AG08396 (cell line): ENCODE data around the gene CCDC167.

Experiments
- DNase-seq: peaks from one replicate; pipeline ENCODE4 v3.0.0; 2012; ENCODE audit warnings: low spot score, mixed read lengths

Gene CCDC167

DNA sequence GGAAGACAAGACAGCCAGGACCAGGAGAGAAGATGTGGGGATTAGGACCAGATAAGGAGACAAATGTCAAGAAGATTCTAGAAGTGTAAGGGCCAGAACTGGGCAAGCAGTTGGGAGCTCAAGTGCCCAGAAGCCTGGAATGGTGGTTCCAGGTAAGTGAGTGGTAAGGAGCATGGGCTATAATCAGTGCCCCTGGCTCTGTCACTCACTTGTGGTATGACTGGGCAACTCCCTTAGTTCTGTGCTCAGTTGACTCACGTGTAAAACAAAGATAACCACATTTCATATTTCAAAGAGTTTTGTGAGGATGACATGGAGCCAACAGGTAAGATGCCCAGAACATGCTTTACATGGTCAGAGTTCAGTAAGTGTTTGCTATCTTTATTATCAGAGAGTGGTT lies 11.2 kb downstream of the CCDC167 start:
- DNase-seq, result no peak

DNA sequence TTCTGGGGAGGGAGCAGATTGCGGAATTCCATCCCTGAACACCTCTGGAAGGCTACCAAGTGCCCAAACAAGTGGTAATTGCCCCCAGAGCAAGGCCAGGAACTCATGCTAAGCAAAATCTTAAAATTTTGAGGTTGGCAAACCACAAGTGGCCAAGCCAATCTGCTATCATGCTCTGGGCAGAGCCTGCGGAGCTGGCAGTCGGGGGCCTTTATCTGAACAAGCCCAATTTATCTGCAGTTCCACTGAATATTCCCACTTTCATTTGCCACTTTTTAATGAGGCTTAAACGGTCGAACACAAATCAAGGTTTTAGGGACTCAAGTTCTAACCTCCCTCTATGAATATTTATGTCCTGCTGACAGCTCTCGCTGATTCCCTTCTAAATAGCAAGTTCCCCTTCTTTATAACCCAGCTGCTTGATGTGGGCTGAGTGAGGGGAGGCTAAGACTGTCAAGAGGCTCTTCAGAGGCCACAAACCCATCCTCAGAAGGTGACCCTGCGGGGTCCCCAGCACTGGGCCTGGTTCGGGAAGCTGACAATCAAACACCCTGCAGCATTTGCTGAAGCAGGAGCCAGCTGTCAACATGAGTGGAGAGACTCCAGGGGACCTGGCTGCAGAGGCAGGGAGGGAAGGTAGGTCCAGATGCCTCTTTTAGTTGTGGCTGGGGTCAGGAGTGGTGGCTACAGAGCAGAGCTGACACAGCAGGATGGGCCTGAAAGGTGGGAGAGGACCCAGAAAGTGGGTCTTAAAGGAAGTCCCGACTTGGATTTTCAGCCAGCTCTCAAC lies 11.9 kb downstream of the CCDC167 start:
- DNase-seq, result no peak

DNA sequence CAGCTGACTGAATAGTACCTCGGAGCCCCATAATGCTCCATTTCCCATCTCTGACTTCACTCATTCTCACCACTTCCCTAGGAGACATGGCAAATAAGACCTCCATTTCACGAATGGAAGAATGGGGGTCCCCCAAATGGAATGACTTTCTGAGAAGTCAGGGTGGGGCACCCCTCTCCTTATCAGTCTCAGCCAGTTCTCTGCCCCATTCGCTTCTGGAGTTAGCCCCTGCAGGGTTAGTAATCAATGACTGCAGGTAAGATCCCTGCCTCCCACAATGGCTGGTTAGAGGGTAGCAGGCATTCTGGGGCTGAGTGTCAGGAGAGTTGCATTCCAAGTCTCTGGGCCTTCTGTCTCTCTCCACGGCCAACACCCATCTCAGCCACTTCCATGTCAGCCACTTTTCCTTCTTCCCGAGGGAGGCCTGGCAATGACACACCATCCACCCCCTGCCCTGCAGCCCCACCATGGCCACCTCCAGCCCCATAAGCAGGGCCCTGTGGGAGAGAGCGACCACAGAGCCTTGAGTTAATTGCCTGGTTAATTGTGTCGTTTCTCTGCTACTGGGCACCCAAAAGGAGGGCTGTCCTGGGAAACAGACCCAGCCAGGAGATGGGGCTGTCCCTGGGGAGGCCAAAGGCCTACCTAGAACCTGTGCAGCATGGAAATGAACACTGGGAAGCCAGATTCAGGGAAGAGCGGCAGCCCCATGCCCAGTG lies 13.4 kb downstream of the CCDC167 start:
- no peak for DNase-seq

DNA sequence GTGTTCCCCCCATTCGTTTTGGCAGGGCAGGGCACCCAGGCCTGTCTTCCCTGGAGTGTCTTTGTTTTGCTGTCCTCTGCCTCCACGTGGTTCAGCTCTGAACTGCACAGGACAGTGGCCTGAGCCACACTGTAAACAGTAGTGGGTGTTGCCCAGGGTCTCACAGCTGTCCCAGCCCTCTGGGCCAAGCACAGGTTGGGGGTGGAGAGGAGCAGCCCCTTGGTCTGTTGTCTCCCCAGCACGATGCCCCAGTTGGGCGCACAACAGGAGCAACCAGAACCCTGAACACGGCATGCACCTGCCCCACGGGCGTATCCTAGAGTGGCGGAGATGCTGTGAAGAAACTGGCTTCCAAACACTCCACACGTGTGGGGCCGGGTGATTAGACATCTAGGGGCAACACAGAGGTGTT lies 14.4 kb downstream of the CCDC167 start:
- peak; percentile 45 for DNase-seq

DNA sequence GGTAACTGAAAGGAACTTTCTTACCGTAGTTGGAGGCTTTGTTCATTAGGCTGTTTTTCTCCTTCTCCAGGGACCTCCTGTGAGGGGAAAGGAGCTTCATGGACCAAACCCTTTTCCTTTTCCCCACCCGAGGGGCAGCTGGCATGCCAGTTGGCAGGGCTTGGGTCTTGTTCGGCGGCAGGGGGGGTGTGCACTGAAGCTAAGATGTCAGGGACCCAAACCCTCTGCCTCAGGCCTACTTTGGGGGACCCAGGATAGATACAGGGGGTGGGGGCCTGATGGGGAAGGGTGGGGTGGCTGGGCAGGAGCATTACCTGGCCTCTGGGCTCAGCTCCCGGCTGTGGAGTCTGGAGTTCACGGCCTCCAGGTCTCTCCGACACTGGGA lies 14.9 kb downstream of the CCDC167 start:
- DNase-seq, result no peak

DNA sequence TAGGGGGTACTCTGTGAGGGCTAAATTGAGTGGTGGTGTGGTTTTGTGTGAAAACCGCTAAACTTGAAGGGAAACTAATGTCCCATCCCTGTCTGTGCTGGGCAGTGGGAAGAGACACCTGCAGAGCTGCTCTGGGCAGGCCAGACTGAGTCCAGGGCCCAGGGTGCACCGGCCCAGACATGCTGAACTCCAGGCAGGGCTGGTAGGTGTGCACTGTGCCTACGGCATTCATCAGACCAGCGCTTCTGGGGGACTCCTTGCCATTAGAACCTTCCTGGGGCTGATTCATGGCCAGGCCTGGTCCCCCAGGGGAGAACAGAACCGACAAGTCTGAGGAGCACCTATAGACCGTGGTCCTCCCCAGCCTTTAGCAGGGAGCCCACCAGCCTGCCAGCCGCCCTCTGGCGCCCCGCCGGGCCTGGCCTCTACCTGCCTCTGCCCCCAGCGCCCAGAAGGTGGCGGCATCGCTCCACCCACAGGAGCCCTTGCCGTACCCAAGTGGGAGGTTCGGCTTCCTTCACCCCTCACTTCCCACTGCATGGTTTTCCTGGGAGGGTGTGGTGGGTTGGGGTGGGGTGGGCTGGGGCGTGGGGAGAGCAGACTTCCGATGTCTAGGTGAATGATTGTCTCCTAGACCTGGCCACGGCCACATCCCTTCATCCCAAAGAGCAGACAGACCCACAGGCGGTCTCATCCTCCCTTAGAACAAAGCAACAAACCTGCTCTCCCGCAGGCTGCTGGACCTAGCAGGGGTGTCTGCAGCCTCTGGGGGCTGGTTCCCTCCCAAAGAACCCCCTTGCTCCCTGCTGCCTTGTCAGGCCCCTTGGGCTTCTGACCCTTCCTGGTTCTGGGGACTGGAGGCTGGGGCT lies 15.5 kb downstream of the CCDC167 start:
- DNase-seq, result peak; percentile 76

DNA sequence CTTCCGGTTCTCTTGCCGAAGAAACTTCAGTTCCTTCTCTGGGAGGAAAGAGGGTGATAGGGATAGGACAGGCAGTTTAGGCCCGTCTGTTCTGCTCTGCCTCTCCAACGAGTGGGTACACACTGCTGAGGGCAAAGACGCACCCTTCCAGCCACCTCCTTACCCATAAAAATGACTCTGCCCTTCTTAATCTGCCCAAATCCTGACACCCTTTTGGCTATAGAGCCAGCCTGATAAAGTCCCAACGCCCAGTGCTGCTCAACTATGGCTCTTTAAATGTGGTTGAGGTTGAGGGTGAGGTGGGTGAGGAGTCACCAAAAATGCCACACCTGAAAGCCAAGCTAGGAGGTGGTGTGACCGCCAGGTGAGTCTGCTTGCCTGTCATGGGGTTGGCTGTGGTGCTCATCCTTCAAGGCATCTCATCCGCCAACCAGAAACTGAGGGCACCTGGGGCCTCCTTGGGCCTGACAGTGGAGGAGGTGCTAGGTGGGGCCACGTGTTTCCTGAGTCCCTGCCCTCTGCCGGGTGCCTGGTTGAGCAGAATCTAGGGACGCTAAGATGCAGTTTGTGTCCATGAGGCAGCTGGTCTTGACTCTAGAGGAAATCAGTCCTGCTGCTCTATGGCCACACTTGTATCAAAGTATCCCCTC lies 16.3 kb downstream of the CCDC167 start:
- DNase-seq, result no peak

DNA sequence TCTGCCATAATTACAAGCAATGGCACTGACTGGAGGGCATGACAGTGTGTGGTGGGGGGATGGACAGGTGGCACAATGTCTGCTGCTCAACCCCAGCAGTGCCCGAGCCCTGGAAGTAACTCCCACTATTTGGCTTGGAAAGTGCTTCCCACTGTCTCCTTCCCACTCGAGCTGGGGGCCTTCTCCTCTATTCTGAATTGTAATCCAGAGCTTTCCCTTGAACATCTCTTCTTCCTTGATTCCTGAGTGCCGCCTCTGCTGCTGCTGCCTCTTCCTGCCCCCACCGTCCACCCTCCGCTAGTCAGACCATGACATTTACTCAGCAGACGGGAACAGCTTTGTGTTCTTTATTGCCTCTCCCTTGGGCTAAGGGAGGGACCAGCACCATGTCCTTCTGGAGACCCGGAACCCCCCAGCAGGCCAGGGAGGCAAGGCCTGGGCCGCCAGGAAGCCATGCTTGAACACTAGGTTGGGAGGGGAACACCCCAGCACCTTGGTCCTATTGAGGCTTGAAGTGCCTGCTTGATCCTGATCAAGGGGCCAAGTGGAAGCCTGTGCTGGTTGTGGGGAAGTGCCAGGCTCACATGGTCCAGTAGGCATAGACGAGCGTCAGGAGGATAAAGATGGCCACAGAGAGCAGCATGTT lies 17.0 kb downstream of the CCDC167 start:
- no peak for DNase-seq

DNA sequence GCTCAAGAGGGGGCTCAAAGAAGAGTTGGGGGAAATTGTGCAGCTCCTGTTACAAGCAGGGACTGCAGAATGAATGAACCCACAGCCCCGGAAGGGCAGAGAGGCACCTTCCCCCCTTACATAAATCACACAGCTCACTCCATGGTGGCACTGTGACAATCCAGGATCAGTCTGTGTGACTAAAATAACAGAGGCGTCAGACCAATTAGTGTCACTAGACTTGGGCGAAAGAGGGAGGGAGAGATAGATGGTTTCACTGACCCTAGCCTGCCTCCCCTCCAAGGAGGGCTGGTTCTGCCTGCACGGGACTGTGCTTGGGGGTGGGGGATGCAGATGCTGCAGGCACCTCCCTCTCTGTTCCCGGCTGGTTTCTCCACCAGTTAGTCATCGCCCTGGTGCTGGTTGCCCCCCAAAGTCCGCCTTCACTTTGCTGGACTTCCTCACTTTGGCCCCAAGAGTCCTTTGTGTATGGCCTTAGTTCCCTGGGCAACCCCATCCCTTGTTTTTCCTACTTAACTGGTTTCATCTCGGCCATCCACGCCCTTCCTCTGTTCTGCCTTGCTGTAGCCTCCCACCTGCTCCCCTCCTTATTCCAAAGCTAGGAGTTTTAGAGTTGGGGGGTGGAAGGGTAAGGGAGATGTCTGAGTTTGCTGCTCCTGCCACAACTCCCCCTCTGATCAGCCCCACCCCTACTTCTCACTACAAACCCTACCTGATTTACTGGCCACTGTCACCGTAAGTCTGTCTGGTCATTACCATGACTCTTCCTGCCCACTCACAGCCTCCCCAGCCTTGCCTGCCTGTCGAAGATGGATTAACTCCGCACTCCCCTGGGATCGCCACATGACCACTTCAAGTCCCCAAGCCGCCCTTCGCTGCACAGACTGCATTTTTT lies 17.7 kb downstream of the CCDC167 start:
- no peak for DNase-seq

DNA sequence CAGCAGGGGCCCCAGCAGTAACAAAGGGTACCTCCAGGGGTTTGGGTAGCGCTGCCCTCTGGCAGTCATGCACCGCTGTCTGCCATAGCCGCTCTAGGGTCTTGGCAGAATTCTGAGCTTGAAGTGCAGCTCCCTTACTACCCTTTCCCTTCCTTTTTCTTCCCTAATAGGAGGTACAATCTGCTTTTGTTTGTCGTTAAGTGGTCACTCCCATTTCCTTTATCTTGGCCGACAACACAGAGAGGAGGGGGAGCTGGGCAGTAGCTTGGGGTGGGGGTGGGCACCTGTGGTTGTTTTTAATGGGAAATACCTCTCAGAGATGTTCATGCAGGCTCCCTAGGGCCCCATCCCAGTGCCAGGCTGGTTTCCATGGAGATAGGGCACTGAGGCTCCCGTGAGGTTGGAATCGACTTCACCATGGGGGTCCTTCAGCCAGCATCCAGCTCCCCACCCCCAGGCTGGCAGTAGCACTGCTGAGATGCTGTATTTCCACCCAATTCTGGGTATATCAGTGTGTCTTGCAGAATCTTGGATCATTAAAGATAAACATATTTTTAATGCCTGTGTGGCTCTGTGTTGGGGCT lies 18.6 kb downstream of the CCDC167 start:
- DNase-seq, result no peak

DNA sequence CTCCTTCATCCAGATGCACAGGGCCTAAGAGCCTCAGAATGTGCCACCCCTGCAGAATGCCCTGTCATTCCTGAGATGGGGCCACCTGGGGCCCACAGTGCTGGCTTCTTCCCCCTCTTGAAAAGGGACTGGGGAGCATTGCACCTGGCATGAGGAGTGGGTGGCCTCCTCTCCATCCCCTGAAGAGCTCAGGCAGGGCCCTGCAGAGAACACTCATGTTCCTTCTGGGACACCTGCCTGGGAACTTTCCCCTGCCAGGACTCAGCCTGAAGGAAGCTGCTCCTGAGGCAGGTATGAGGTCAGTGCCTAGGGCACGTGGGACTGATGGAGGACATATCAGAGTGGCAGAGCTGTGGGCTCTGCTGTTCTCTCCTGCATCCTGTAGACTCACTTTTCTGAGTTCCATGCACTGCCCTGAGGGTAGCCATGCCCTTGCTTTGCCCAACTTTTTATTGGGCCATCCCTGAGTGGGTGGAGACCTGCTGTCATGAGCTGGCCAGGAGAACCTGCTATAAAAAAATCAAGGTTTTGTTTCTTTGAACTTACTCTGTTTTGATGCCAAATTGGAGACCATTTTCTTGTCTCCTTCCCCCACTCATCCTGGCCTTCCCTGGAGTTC lies 19.5 kb downstream of the CCDC167 start:
- DNase-seq, result no peak

DNA sequence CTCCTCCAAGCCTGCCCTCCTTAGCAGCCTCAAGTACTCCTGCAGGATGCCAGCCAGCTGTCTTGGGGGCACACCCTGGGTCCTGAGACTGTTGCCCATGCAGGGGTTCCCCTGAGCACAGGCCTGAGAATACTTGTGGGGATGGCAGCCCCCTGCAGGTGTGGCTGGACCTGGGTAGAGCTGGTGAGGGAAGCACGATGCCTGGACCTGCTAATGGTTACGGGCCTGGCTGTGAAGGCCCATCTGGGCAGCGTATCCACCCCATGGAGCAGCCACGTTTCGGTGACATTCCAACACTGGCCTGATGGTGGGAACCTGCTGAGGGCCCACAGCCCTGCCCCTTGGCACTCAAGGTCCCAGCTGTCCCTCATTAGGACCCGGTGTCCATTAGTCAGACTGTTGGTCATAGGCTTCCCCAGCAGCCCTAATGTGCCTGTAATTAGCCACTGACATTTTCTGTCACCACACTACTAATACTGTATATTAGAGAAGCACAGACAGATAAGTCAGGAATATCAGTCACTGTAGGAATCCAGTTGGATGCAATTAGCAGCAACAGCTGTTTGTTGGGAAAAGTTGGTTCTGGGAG lies 20.3 kb downstream of the CCDC167 start:
- no peak for DNase-seq

DNA sequence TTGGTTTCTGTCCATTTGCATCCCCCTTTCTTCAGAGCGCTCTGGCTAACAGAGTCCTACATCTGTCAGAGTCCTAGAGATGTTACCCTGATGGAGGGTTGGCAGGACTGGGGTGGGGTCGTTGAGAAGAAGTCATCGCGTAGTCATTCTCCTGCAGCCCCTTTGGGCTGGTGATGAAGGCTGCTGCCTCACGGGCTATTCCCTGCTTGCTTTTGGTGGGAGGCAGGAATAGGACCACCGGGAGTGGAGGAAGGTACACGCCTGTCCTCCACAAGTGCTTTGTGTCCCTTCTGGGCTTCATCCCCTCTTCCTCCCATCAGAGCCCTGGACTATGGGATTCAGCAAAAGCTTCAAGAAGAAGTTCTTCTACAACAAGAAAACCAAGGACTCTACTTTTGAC lies 20.9 kb downstream of the CCDC167 start:
- no peak for DNase-seq

DNA sequence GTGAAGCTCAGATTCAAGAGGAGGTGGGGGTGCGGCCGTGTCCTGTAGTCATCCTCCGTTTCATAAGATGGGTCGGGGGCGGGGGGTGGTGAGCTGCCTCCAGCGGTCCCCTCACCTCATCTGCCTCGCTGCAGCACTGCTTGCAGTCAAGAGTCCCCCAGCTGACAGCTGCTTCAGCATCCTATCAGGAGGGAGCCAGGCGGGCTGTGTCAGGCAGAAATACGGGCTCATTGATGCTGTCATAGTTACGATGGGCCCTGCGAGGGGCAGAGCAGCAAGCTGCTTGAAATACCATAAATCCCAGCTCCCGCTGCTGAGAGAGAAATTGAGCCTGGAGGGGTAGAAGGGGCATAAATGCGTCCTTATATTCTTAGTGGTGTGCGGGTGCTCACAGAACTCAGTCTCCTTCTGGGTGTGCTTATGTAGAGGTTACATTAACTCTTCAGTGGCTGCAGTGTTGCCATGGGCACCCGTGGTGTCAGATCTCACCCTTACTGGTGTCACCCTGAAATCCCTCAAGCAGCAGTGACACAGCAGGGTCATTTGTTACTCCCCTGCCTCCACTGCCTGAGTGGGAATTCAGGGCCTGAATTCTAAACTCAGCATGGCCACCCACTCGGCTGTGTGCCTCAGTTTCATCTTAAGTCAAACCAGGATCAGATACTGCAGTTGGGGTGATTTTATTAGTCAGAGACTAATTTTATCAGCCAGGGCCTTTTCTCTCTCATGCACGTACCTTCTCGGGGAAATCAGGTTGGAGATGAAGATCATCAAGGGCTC lies 21.8 kb downstream of the CCDC167 start:
- no peak for DNase-seq

DNA sequence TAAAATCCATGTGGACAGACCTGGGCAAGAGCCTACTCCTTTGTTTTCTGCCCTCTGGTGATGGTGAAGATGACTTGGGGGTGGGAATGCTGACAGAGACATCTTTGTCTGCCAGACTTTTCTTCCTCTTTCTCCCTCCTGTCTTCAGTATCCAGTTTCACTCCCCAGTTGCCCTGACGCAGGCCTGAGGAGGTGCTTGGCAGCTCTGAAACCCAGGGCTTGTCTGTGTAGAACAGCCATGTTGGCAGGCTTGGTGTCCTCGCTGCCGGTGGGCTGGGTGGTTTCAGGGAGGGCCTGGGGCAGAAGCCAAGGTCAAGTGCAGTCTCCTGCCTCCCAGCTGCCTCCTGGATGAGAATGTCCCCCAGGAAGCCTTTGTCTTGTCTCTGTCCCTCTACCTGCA lies 22.5 kb downstream of the CCDC167 start:
- no peak for DNase-seq

DNA sequence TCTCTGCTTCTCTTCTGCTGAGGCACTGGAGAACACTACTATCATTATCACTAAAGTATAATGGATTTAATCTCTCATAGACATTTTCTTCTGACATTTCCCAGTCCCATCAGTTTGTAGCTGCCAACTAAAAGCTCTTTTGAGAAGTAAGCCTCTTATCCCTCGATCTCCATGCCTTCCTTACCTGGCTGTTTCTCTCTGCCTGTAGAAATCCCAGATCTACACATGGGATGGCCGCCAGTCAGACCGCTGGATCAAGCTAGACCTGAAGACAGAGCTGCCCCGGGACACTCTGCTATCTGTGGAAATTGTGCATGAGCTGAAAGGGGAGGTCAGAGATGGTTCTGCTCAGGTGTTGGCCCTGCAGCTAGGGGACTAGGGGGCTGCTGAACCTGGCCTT lies 25.4 kb downstream of the CCDC167 start:
- DNase-seq, result no peak

DNA sequence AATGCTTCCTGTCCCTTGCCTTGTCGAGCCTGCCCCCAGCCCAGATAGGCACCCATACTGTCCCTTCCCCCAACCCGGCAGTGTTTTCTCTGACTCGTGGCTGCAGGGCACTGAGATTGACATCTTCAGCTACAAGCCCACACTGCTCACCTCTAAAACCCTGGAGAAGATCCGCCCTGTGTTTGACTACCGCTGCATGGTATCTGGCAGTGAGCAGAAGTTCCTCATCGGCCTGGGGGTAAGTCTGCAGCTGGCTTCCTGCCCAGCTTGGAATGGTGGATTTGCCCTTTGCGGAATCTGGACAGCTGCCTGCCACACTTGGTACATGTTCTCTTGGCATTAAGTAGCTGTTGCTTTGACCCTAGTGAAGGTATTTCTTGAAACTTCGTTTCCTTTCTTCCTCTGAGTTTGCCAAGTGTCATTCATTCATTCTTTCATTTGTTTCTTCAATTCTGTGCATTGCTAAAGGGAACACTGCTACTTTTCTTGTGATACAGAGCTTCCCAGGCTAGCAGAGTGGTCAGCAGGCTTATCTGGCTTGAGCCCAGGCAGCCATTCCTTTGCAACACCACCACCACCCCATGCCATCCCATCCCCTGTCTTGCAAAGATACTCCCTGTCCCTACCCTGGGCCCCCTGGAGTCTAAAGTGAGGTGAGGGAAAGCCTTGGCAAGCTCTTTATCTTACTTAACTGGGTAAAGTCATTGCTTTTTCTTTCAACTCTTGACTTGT lies 26.2 kb downstream of the CCDC167 start:
- no peak for DNase-seq

DNA sequence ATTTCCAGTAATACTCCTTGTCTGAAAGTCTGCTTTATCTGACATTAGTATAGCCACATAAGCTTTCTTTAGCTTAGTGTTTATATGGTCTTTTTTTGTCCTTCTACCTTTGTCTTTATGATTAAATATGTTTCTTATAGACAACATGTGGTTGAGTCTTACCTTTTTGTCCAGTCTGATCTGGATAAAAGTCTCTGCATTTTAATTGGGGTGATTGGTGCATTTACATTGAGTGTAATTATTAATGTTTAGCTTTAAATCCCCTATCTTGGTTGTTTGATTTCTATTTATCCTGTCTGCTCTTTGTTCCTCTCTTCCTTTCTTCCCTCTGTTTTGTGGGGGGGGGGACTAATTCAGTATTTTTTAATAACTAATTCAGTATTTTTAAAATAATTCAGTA lies 32.0 kb downstream of the CCDC167 start:
- no peak for DNase-seq
